GM11168 (cell line): ENCODE results near the gene SUFU.
"Not testable (repeated sequence)": the region's sequence is repeated elsewhere in the genome, so short reads cannot be mapped to it uniquely, and the experiment has no call there.

Experiments used
- in situ Hi-C: fragments of 300-500 bp; cut with MboI; formaldehyde crosslinking; loops from one replicate; pipeline ENCODE4 v1.12.0; 2022; ENCODE audit warnings: low sequenced_read_pairs; ENCODE audit not compliant: unreplicated experiment

SUFU gene

DNA sequence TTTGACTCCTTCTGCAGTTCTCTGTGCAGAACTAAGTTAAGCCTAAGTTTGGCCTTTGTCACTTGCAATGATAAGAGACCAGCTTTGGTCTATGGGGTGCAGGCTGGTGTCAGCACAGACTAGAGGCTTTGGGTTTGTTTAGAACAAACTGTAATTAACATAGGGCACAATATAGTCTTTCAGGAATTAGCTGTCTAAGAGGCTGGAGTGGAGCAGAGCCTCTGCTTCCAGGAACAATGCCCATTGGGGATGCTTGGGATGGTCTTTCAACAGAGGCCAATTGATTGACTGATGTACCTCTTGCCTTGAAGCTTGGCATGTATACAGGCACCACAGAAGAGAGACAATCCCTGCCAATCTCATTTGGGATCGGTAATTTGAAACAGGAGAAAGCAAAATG lies 4.7 kb downstream of the SUFU start:
- in situ Hi-C loops = no loop called here

GRCh38 chr10:102509387-102509786 lies 5.6 kb downstream of the SUFU start:
- in situ Hi-C loops = no loop called here

DNA sequence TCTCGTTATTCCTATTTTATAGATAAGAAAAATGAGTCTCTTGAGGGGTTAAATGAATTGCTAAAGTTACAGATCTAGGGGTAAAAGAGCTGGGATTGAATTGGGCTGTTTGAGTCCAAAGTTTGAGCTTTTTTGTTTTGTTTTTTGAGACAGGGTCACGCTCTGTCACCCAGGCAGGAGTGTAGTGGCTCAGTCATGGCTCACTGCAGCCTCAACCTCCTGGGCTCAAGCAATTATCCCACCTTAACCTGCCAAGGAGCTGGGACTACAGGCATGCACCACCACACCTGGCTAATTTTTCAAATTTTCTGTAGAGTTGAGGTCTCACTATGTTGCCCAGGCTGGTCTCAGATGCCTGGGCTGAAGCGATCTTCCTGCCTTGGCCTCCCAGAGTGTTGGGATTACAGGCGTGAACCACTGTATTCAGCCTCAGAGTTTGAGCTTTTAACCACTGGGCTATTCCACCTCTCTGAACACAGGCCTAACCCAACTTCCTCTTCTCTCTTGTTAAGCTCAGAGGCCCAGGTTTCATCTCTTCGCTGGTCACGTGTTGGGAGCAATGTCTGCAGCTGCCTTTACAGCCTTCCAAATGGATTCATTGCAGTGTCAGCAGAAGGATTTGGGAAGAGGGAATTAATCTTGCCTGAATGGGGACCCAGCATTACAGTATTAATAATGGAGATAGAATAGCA lies 8.0 kb downstream of the SUFU start:
- in situ Hi-C loops = no loop called here

DNA sequence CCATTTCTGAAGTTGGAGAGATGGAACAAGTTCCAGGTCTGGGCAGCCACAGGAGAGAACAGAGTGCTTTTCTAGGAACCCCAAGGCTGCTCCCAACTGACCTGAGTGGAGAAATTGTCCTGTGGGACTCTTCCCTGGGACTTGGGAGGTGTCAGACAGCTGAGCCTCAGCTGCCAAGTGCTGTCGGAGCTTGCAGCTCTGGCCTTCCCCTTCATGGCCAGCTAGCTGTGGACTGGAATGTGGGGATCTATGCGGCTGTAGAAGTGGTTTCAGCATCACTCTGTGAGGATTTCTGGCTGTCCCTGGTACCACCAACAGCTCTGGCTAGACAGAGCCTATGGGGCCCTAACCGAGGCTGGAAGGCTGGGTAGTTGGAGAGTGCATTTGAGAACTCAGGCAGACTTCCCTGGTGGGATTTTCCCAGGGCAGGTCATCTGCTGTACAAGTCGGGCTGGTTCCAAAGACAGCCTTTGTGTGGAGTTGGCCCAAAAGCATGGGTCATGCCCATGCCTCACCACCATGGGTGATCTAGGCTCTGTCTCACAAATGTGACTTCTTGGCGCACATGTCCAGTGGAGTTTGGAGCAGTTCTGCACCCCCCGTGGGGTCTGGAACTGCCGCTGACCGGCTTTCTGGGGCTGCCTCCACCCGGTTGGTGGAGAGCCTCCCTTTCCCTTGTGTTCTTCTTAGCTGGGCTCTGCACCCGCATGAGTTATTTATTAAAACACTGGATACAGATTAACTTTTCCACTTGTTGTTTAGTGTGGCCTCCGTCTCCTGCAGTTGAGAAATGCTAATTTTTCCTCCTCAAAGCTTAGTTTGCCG lies 10.9 kb downstream of the SUFU start:
- in situ Hi-C loops = no loop called here

GRCh38 chr10:102515724-102516123 lies 12.0 kb downstream of the SUFU start:
- in situ Hi-C loops = no loop called here

DNA sequence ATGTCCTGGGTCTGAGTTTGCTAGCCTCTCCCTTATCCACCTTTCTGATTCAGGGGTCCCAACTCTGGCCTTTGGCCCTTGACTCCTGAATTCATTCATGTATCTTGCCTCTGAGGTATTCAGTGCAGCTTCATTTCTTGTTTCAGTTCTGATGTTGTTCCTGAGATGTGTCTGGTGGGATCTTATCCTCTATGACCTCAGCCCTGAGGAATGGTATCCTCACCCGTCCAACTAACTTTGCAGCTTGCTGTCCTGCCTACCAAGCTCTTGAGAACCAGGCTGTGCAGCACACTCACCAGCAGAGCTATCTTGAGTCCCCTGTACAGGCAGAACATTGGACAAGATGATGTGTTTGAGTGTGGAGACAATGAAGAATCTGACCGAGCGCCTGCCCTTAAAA lies 13.8 kb downstream of the SUFU start:
- in situ Hi-C loops = no loop called here

DNA sequence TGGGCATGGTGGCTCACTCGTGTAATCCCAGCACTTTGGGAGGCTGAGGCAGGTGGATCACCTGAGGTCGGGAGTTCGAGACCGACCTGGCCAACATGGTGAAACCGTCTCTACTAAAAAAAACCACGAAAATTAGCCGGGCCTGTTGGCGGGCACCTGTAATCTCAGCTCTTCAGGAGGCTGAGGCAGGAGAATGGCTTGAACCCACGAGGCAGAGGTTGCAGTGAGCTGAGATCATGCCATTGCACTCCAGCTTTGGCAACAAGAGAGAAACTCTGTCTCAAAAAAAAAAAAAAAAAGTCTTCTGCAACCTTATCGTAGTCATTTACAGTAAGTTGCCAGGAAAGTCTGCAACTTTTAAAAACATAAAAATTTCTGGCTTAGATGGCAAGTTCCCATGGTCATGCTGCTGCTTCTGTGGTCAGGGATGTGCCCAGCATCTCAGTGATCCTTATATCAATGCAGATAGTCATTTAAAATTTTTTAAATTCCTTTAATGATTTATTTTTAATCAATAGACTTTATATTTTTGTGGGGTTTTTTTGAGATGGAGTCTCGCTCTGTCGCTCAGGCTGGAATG lies 15.6 kb downstream of the SUFU start:
- in situ Hi-C loops = no loop called here

DNA sequence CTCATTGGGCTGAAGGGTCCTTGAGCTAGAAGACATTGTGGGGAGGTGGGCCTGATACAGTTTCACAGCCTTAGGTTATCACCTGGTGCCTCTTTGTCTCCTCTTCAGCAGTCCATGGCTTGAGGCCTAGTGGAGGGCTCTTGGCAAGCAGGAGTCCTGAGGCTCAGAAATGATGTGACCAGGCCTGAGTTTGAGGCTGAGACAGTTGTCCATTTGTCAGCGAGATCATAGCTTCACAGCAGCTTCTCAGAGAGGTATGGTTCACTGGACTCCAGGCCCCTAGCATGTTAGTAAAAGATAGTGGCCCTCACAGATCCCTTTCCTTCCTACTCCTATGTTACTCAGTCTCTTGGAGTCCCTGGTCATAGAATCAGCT lies 19.1 kb downstream of the SUFU start:
- in situ Hi-C loops = no loop called here

DNA sequence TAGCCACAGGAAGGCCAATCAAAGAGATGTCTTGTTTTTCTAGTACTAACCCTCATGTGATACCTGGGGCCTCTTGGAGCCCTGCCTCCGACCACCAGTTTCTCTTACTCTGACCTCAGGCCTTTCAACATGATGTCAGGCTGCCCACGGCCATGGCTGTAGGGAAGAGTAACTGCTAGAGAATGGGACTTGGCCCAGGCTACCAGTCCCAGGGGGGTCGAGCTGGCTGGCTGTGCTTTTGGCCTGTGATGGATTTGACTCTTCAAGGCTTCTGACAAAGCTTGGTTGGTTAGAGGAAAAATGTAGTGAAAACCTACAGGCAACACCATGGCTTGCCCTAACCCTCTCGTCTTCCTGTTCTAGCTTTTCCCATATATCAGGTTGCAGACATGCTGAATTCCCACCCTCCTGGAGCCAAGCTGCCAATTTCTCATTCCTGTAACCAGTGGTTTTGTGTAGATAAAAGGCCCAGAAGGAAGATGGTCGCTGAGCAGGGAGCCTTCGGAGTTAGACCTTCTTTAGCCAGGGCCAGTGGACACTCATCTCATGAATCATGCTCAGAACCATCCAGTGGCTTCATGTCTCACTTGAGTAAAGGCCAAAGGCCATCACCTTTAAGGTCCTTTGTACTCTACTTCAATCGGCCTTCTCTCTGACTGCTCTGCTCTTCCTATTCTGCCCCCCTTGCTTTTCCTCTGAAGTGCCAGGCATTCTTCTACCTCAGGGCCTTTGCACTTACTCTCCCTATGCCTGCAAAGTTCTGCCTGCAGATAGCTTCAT lies 19.7 kb downstream of the SUFU start:
- in situ Hi-C loops = no loop called here

DNA sequence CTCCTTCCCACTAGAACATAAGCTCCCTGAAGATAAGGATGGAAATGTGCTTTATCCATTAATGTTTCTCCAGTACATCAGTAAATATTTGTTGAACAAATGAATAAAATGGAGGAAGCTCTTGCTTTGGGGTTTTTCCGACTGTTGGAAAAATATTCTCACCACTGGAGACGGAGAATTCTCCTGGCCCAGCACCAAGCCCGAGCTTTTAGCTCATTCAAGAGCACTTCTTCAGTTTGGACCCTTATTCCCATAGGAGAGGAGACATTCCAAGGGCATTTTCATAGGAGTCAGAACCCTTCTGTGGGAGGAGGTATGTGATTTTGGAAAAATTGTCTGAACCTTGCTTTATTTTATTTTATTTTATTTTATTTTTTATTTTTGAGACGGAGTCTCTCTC lies 21.0 kb downstream of the SUFU start:
- in situ Hi-C loops = no loop called here

DNA sequence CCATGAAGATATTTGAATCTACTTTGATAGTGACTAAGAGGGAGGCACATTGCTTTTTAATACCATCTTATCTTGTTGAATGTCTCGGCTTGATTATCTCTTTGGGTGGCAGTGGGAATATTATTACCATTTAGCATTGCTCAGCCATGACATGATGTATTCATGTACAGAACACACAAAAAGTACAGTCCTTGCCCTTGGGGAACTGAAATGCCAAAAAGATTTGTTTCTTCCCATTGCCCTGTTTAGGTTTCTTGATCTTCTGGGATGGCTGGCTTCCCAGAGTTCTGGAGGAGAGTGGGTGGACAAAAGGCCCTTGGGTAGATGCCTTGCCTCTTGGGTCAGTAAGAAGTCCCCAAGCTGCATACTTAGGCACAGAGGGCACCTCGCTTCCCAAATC lies 23.8 kb downstream of the SUFU start:
- in situ Hi-C loops = no loop called here

- in situ Hi-C loops = no loop called here
Observed at GRCh38 chr10:102534333-102534732, 30.6 kb downstream of the SUFU start.

DNA sequence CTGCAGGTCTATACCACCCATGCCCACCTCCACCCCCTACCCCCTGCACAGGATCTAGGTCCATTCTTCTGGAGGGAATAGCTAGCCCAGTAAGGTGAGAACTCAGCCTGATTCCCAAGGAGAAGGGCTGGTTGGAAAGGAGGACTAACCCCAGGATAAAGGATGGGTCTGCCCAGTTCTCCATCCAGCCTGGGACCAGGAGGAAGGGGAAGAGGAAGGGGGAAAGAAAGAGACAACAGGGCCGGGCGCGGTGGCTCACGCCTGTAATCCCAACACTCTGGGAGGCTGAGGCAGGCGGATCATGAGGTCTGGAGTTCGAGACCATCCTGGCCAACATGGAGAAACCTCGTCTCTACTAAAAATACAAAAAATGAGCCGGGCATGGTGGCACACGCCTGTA lies 31.2 kb downstream of the SUFU start:
- in situ Hi-C loops = not testable (repeated sequence)

DNA sequence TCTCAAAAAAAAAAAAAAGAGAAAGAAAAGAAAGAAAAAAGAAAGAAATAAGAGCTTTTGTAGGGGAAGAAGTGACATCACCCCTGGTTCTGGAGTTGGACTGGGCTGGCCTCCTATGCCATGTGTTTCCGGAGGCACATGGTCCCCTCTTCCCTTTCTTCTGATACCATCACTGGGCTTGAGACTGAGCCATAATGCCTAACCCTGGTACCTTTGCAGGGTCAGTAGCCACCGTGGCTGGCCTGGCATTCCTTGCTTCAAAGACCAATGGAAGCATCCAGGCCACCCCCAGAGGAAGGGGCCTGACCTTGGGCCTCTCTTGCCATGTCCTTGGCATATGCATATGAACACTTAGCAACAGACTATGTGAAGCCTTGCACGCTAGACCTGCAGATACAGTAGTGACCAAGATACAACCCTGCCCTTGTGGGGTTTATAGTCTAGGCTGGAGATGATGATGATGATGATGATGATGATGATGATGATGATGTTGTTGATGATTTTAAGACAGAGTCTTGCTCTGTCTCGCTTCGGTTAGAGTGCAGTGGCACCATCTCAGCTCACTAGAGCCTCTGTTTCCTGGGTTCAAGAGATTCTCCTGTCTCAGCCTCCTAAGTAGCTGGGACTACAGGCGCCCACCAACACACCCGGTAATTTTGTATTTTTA lies 31.8 kb downstream of the SUFU start:
- in situ Hi-C loops = no loop called here

DNA sequence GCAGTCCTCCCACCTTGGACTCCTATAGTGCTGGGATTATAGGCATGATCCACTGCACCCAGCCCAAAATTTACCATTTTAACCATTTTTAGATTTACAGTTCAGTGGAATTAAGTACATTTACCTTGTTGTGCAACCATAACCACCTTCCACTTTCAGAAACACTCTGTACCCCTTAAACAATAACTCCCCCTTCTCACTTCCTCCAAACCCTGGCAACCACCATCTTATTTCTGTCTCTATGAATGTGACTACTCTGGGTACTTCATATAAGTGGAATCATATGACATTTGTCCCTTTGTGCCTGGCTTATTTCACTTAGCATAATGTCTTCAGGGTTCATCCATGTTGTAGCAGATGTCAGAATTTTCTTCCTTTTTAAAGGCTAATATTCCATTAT lies 33.6 kb downstream of the SUFU start:
- in situ Hi-C loops = no loop called here

DNA sequence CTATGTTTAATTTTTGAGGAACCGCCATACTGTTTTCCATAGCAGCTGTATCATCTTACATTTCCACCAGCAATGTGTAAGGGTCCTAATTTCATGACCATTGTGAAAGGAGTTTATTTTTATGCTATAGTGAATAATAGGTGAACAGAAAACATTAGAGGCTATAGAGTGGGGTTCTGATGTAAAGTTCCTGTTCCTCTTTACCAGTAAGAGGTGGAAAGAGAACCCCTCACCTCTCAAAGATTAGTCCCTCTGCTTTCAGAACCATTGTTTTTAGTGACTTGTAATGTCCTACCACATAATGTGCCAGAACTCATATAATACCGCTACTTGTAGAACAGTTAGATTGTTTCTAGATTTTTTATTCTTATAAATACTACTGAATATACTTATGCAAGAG lies 34.2 kb downstream of the SUFU start:
- in situ Hi-C loops = no loop called here

- in situ Hi-C loops = no loop called here
Observed at GRCh38 chr10:102538811-102539210, 35.0 kb downstream of the SUFU start.

- in situ Hi-C loops = no loop called here
Observed at GRCh38 chr10:102540023-102540422, 36.3 kb downstream of the SUFU start.

DNA sequence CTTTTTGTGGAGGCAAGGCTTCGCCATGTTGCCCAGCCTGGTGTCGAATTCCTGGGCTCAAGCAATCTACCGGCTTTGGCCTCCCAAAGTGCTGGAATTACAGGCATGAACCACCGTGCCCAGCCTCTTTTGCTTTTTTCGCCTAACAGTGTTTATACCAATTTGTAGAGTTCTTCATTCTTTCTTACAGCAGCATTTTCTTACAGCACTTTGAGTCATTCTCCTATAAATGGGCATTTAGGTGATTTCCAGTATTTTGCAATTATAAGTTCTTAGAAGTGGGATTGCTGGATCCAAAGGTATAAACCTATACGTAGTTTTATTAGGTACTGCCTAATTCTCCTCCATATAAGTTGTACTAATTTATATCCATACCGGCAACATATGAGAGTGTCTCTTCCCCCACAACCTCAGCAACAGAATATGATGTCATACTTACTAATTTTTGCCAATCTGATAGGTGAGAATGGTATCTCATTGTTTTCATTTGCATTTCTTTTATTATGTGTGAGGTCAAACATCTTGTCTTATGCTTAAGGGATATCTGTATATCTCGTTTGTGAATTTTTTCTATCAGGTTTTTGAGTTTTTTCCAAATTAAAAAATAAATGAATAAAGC lies 39.1 kb downstream of the SUFU start:
- in situ Hi-C loops = no loop called here
